HL-60 (cell line): ENCODE measurements around the gene GRID1.

Source experiments
- CTCF ChIP-seq: IDR thresholded peaks from one replicate; pipeline ENCODE4 v1.5.1; 2011; ENCODE audit warnings: low read length, control low read depth, inconsistent platforms; ENCODE audit not compliant: insufficient read depth
- REST ChIP-seq: IDR thresholded peaks from 2 replicates; pipeline ENCODE4 v1.6.1; 2012; ENCODE audit warnings: low read depth; ENCODE audit not compliant: insufficient replicate concordance

GRCh38 chr10:85593226-85593772 lies 773.3 kb downstream of the GRID1 start:
- TF ChIP-seq CTCF (no peak), REST (no peak)
